Measurements from ENCODE around the gene TNK2.

- TF ChIP-seq TP53 (CRISPR knock-in tag; IDR thresholded peaks at IDR 0.05) (no peak), POLR2A (IDR thresholded peaks at IDR 0.05; ENCODE audit: low read length) (no peak), PHF8 (IDR thresholded peaks at IDR 0.05; ENCODE audit: borderline replicate concordance, low read depth) (no peak), PBX3 (IDR thresholded peaks at IDR 0.05) (no peak), POLR2AphosphoS2 (conservative IDR thresholded peaks at IDR 0.05; ENCODE audit: low read length) (no peak), MAFK (IDR thresholded peaks at IDR 0.05; ENCODE audit: partially characterized antibody) (no peak), CHD4 (IDR thresholded peaks at IDR 0.05; ENCODE audit: borderline replicate concordance) (no peak), KDM5A (IDR thresholded peaks at IDR 0.05) (no peak)
- TF ChIP-seq, protein P1, sequence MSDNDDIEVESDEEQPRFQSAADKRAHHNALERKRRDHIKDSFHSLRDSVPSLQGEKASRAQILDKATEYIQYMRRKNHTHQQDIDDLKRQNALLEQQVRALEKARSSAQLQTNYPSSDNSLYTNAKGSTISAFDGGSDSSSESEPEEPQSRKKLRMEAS (IDR thresholded peaks at IDR 0.05): no peak
These were observed 11.8 kb downstream of the TNK2 start for GRCh38 chr3:195896361-195897080.
